CD4-positive, alpha-beta memory T cell (primary cell): ENCODE measurements around the gene DAPK2. TPM values are rescaled to one million over a fixed set of nuclear protein-coding genes. Genes with fewer than 3 reads are reported as not detected.
A peak's percentile ranks its signal among the peaks of the same experiment; 100 is the strongest.

Source experiments
- CTCF ChIA-PET: fragments of 350-600 bp; sonication (Branson Sonifier 250); formaldehyde crosslinking; loops from one replicate; lab custom pipeline; 2021; ENCODE audit warnings: inconsistent platforms; ENCODE audit not compliant: partially characterized antibody; lab: Charles Lee
- POLR2A ChIA-PET: fragments of 350-600 bp; sonication (Branson Sonifier 250); formaldehyde crosslinking; loops from one replicate; lab custom pipeline; 2021; ENCODE audit not compliant: partially characterized antibody; lab: Charles Lee
- DNase-seq, 5 donors: peaks; one replicate each; pipeline versions ENCODE4 v3.0.0 to v3.0.0-alpha.2; 2020 to 2022; ENCODE audit warnings: mixed read lengths in 1 of 5
- H3K27ac ChIP-seq: one replicate; pipeline ENCODE4 v1.7.0; 2013; ENCODE audit warnings: low read depth, low read length
- H3K27me3 ChIP-seq: 2 replicates; pipeline ENCODE4 v1.7.0; 2013; ENCODE audit warnings: mild to moderate bottlenecking, low read length, moderate library complexity; ENCODE audit not compliant: insufficient read depth
- H3K36me3 ChIP-seq: 2 replicates; pipeline ENCODE4 v1.7.0; 2013; ENCODE audit warnings: mild to moderate bottlenecking, low read length, moderate library complexity; ENCODE audit not compliant: insufficient read depth
- H3K4me1 ChIP-seq: 2 replicates; pipeline ENCODE4 v1.7.0; 2013; ENCODE audit warnings: mild to moderate bottlenecking, low read length, moderate library complexity; ENCODE audit not compliant: insufficient read depth
- H3K4me3 ChIP-seq, 2 donors: one replicate each; pipeline ENCODE4 v1.7.0; 2013; ENCODE audit warnings: low read length in 2 of 2, mild to moderate bottlenecking in 1 of 2
- H3K9me3 ChIP-seq, 2 donors: one replicate each; pipeline ENCODE4 v1.7.0; 2013; ENCODE audit warnings: low read length in 2 of 2, control low read depth in 1 of 2; ENCODE audit not compliant: control insufficient read depth in 1 of 2
- H3K27ac Mint-ChIP-seq, 7 donors: one replicate each; pipeline ENCODE4 v1.8.0; 2020 to 2021; ENCODE audit warnings: mixed read lengths in 7 of 7, mild to moderate bottlenecking in 6 of 7, inconsistent platforms in 3 of 7, moderate library complexity in 3 of 7
- H3K27me3 Mint-ChIP-seq, 2 donors: one replicate each; pipeline ENCODE4 v1.8.0; 2020 to 2021; ENCODE audit warnings: mixed read lengths in 2 of 2
- H3K36me3 Mint-ChIP-seq, 2 donors: one replicate each; pipeline ENCODE4 v1.8.0; 2020 to 2021; ENCODE audit warnings: mixed read lengths in 2 of 2, inconsistent platforms in 1 of 2, mild to moderate bottlenecking in 1 of 2
- H3K4me1 Mint-ChIP-seq, 4 donors: one replicate each; pipeline ENCODE4 v1.8.0; 2020 to 2021; ENCODE audit warnings: mixed read lengths in 4 of 4, mild to moderate bottlenecking in 1 of 4
- H3K4me3 Mint-ChIP-seq, 8 donors: one replicate each; pipeline ENCODE4 v1.8.0; 2020 to 2021; ENCODE audit warnings: mixed read lengths in 8 of 8, mild to moderate bottlenecking in 7 of 8, moderate library complexity in 6 of 8, inconsistent platforms in 3 of 8
- H3K9me3 Mint-ChIP-seq, 8 donors: one replicate each; pipeline ENCODE4 v1.8.0; 2020 to 2021; ENCODE audit warnings: mixed read lengths in 8 of 8, mild to moderate bottlenecking in 5 of 8, inconsistent platforms in 3 of 8, moderate library complexity in 1 of 8
- intact Hi-C: fragments of 100-400 bp; cut with micrococcal nuclease; formaldehyde crosslinking; loops from one replicate; pipeline ENCODE4 v1.15.1; 2023
- polyA plus RNA-seq, 2 donors: library from polyadenylated mRNA; unstranded; fragments of 300-500 nt; fragmentation: Illumina TruSeq; gene quantifications; one replicate each; pipeline ENCODE4 v1.2.3, GENCODE V29; 2021
- total RNA-seq, 2 experiments: library from RNA; stranded (reverse); gene quantifications; one replicate each; pipeline ENCODE4 v1.2.3, GENCODE V29; 2021

The DAPK2 gene
- total RNA-seq = 1 to 10 TPM; 2.3 to 2.9 TPM
- under 1 TPM in 1 of 2 donors, not detected in 1; 0.93 TPM for polyA plus RNA-seq

- Mint-ChIP-seq H3K4me1 (peaks cover 4 to 10% (median 5%) of the 10 kb centered on the region in 4 donors), H3K9me3 (no peaks in the 10 kb centered on the region), H3K27ac (peak within 1 kb of the TSS in 6 of 7 donors; percentile 13 to 87 (median 72)), H3K27me3 (peaks cover 6 to 8% of the 10 kb centered on the region in 2 donors), H3K4me3 (peak within 1 kb of the TSS; percentile 75 to 91 (median 78)), H3K36me3 (no peaks in the 10 kb centered on the region)
- ChIA-PET CTCF (interaction anchor here (0.6 to 5.6 kb wide), 42 partner anchors 8 to 448 kb away, joined by 3 to 91 read pairs (median 5); partner anchors contain the start of gene HERC1), POLR2A (interaction anchor here (0.5 to 2.7 kb wide), 8 partner anchors 36 to 437 kb away, joined by 3 to 17 read pairs (median 7); partner anchors contain the start of gene HERC1)
- Histone ChIP-seq H3K9me3 (no peaks in the 10 kb centered on the region), H3K4me1 (peaks cover 12% of the 10 kb centered on the region), H3K27ac (no peak within 1 kb of the TSS), H3K4me3 (peak within 1 kb of the TSS; percentile 43 to 51), H3K27me3 (no peaks in the 10 kb centered on the region), H3K36me3 (no peaks in the 10 kb centered on the region)
- peak; percentile 60 to 76 (median 64) for DNase-seq
- intact Hi-C loops = loop anchor here (1.0 kb wide), 3 partner anchors 101 to 436 kb away; no protein-coding TSS in a partner anchor
These were observed at the start of gene DAPK2 for GRCh38 chr15:64046421-64047153. Gene DAPK2 (minus strand): TSS chr15:64046485. CDS start chr15:64040261, 6,224 bp downstream.

- H3K4me3 ChIP-seq = peak overlapping the region; percentile 55 to 60
- CTCF ChIA-PET = interaction anchor here (1.3 kb wide), 1 partner anchor 486 kb away, joined by 3 read pairs; no protein-coding TSS in a partner anchor
- Mint-ChIP-seq H3K4me1 (peaks cover 53 to 88% (median 75%) of the 10 kb centered on the region in 4 donors), H3K27me3 (no peaks in the 10 kb centered on the region), H3K4me3 (peak overlapping the region; percentile 92 to 99 (median 98)), H3K27ac (peak overlapping the region; percentile 90 to 99 (median 98)), H3K9me3 (no peaks in the 10 kb centered on the region), H3K36me3 (peaks cover 4 to 30% of the 10 kb centered on the region in 2 donors)
- H3K27ac ChIP-seq = peak overlapping the region; percentile 85
- intact Hi-C loops = loop anchor here (1.0 to 10.0 kb wide), 7 partner anchors 57 to 621 kb away; partner anchors contain the start of genes CSNK1G1, PCLAF and TRIP4
- no peaks in the 10 kb centered on the region for H3K36me3 ChIP-seq
- POLR2A ChIA-PET = interaction anchor here (1.1 to 6.2 kb wide), 10 partner anchors 37 to 903 kb away, joined by 3 to 48 read pairs (median 4); partner anchors contain the start of genes PPIB, SNX22, TRIP4 and USP3
- H3K9me3 ChIP-seq = no peaks in the 10 kb centered on the region
- H3K4me1 ChIP-seq = peaks cover 80% of the 10 kb centered on the region
- no peak for DNase-seq
- H3K27me3 ChIP-seq = no peaks in the 10 kb centered on the region
These were observed 49.1 kb upstream of the DAPK2 start for GRCh38 chr15:64095431-64095794.

GRCh38 chr15:64093627-64094417, 47.5 kb upstream of the DAPK2 start, which contains the start of gene CIAO2A:
Gene CIAO2A (minus strand): TSS chr15:64093838. CDS start chr15:64093768, 70 bp downstream.
- H3K4me3 ChIP-seq = peak within 1 kb of the TSS; percentile 87 to 98
- DNase-seq = peak; percentile 86 to 96 (median 90)
- no peaks in the 10 kb centered on the region for H3K27me3 Mint-ChIP-seq
- POLR2A ChIA-PET = interaction anchor here (0.6 to 6.2 kb wide), 30 partner anchors 8 to 1206 kb away, joined by 3 to 48 read pairs (median 4); partner anchors contain the start of genes CLPX, HERC1, PPIB and SNX22
- intact Hi-C loops = loop anchor here (1.0 to 10.0 kb wide), 7 partner anchors 59 to 619 kb away; partner anchors contain the start of genes PCLAF, PPIB, TRIP4 and USP3
- H3K27me3 ChIP-seq = no peaks in the 10 kb centered on the region
- no peaks in the 10 kb centered on the region for H3K36me3 ChIP-seq
- H3K27ac ChIP-seq = peak within 1 kb of the TSS; percentile 85
- CTCF ChIA-PET = interaction anchor here (0.9 to 2.0 kb wide), 7 partner anchors 27 to 489 kb away, joined by 3 to 11 read pairs (median 4); no protein-coding TSS in a partner anchor
- H3K4me3 Mint-ChIP-seq = peak within 1 kb of the TSS; percentile 92 to 99 (median 98)
- peaks cover 10 to 37% of the 10 kb centered on the region in 2 donors for H3K36me3 Mint-ChIP-seq
- no peaks in the 10 kb centered on the region for H3K9me3 Mint-ChIP-seq
- H3K4me1 Mint-ChIP-seq = peaks cover 55 to 86% (median 69%) of the 10 kb centered on the region in 4 donors
- peaks cover 65% of the 10 kb centered on the region for H3K4me1 ChIP-seq
- peak within 1 kb of the TSS; percentile 90 to 100 (median 98) for H3K27ac Mint-ChIP-seq
- H3K9me3 ChIP-seq = no peaks in the 10 kb centered on the region

- no peaks in the 10 kb centered on the region for H3K27me3 Mint-ChIP-seq
- Histone ChIP-seq H3K36me3 (peaks cover 6% of the 10 kb centered on the region), H3K4me3 (peak overlapping the region; percentile 87 to 98), H3K27me3 (no peaks in the 10 kb centered on the region), H3K9me3 (no peaks in the 10 kb centered on the region), H3K4me1 (peaks cover 57% of the 10 kb centered on the region), H3K27ac (peak overlapping the region; percentile 85)
- intact Hi-C loops = loop anchor here (1.0 to 10.0 kb wide), 6 partner anchors 70 to 618 kb away; partner anchors contain the start of genes PCLAF, PPIB and TRIP4
- ChIA-PET POLR2A (interaction anchor here (0.6 to 6.2 kb wide), 29 partner anchors 9 to 1207 kb away, joined by 3 to 48 read pairs (median 4); partner anchors contain the start of genes CLPX, HERC1, PPIB and SNX22), CTCF (interaction anchor here (0.9 to 2.0 kb wide), 6 partner anchors 60 to 488 kb away, joined by 3 to 11 read pairs (median 4); no protein-coding TSS in a partner anchor)
- H3K4me3 Mint-ChIP-seq = peak overlapping the region; percentile 92 to 99 (median 97)
- peaks cover 54 to 82% (median 66%) of the 10 kb centered on the region in 4 donors for H3K4me1 Mint-ChIP-seq
- H3K9me3 Mint-ChIP-seq = no peaks in the 10 kb centered on the region
- peak overlapping the region; percentile 90 to 100 (median 98) for H3K27ac Mint-ChIP-seq
- DNase-seq = peak; percentile 11 to 51 (median 26)
- peaks cover 13 to 40% of the 10 kb centered on the region in 2 donors for H3K36me3 Mint-ChIP-seq
These were observed 46.8 kb upstream of the DAPK2 start for GRCh38 chr15:64092864-64093626.

GRCh38 chr15:64092075-64092820, 46.0 kb upstream of the DAPK2 start:
- peak in 4 of 5 donors; percentile 42 to 57 (median 44) for DNase-seq
- Mint-ChIP-seq H3K4me1 (peaks cover 46 to 74% (median 60%) of the 10 kb centered on the region in 4 donors), H3K4me3 (peak overlapping the region; percentile 92 to 99 (median 97)), H3K27me3 (no peaks in the 10 kb centered on the region), H3K9me3 (no peaks in the 10 kb centered on the region), H3K27ac (peak overlapping the region; percentile 82 to 100 (median 98)), H3K36me3 (peaks cover 17 to 46% of the 10 kb centered on the region in 2 donors)
- no peaks in the 10 kb centered on the region for H3K9me3 ChIP-seq
- H3K4me1 ChIP-seq = peaks cover 49% of the 10 kb centered on the region
- ChIA-PET CTCF (interaction anchor here (0.6 to 2.0 kb wide), 4 partner anchors 61 to 1426 kb away, joined by 3 to 11 read pairs (median 4); no protein-coding TSS in a partner anchor), POLR2A (interaction anchor here (0.9 to 4.5 kb wide), 6 partner anchors 9 to 801 kb away, joined by 3 to 42 read pairs (median 6); partner anchors contain the start of gene PPIB)
- peak overlapping the region in 1 of 2 donors; percentile 87 for H3K4me3 ChIP-seq
- H3K27me3 ChIP-seq = no peaks in the 10 kb centered on the region
- intact Hi-C loops = loop anchor here (1.0 to 10.0 kb wide), 5 partner anchors 293 to 617 kb away; partner anchors contain the start of genes PCLAF and TRIP4
- H3K27ac ChIP-seq = peak overlapping the region; percentile 85
- peaks cover 11% of the 10 kb centered on the region for H3K36me3 ChIP-seq
